GM18520 (cell line): ENCODE results near the gene HOXD9.

Experiments
- ATAC-seq: cut with Tn5 transposase; IDR thresholded peaks from one replicate; pipeline ENCODE4 v1.9.1; 2021; ENCODE audit not compliant: unreplicated experiment

The HOXD9 gene

DNA sequence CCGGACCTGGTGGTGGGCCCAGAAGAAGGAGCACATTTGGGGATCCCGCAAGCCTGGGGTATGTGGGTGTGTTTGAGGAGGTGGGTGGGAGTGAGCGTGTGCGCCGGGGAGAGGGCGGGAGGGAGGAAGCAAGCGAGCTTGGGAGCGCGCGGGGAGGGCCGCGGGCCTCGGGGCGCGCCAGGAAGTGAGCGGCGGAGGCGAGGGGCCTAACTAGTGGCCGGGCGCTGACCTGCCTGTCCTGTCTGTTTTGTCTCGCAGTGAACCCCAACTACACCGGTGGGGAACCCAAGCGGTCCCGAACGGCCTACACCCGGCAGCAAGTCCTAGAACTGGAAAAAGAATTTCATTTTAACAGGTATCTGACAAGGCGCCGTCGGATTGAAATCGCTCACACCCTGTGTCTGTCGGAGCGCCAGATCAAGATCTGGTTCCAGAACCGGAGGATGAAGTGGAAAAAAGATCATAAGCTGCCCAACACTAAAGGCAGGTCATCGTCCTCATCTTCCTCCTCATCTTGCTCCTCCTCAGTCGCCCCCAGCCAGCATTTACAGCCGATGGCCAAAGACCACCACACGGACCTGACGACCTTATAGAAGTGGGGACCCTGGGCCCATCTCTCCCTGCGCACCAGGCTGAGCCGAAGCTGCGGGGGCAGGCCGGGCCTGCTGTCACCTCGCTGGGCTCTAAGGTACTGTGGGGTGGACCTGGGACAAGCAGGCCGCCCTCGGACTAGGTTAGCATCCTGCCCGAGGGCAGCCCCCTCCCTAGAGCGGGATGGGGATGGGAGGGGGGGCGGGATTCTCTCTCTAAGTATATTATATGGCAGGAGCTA lies 30.0 kb downstream of the HOXD9 start:
- no peak for ATAC-seq

DNA sequence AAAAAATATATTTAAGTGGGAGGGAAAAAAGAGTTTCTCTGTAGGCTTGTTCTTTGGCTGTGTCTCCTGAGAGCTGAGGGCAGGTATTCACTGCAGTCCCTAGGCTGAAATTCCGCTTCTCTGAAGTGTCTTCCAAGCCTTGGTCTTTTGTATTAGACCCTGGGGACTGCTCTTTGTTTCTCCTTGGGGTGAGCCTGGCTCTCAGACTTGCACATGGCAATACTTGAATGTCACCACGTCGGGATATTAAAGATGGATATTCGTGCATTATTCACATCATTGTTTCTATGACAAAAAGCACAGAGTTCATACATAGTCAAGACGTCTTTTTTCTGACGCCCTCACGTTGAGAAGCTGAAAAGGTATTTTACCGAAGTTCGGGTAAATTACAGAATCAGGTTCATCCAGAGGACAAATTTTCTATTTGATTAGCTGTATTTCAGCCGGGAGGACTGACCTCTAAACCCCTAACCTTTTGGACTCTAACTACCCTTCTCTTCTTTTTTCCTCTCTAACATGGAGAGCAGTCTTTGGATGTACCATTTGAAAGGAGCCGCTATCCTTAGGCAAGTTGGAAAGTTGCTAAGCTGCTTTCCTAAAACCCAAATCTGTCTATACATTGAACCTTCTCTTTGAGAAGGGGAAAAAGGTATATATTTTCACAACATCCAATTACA lies 32.2 kb downstream of the HOXD9 start:
- ATAC-seq: no peak

GRCh38 chr2:176155356-176156044 lies 33.0 kb downstream of the HOXD9 start:
- no peak for ATAC-seq

DNA sequence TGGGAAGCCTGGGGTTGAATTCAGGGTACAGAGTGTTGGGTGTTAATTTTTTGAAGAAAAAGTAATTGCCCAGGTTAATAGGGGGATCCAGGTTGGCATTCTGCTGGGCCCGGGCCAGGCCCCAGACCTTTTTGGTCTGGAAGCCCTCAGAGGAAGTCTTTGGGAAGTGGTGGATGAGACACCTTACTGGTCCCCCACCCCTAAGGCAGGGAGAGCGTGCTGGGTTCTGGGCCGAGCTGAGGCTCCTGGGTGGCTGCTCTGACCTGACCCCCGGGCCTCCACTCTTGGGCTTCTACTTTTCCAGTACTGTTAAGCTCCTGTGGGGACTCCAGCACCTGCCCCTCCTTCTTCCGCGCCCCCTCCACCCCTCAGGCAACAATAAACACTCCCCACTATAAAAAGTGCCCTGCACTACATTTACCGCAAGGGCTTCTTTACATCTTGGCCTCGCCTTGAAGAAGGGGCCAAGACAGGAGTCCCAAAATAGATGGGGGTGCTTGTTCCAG lies 33.8 kb downstream of the HOXD9 start:
- no peak for ATAC-seq

DNA sequence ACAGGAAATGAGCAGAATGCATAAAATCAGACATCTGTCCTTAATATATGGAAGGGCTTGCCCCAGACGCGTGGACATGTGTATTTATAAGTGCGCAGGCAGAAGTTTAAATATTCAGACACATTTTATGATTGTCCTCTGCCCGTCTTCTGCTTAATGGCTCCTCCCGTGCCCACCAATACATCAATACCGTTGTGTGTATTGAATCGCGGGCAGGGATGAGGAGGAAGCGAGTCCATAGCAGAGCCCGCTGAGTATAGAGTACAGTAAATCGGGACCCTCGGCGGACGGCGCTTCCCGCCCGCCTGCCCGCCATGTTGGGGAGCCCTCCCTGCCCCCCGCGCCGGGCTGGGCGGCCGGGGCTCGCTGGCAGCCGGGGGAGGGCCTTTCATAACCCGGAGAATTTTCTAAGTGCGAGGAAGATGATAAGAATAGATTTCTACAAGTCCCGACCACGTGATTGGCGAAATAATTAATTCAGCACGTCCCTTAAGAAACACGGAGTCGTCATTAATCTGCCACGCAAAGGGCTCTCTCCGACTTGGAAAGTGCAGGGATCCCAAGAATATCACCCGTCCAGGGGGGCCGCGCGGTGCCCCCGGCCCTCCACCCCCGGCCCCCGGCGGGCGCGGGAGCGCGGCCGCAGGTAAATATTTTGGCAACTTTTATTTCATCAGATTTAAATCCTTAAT lies 34.4 kb downstream of the HOXD9 start, which contains the start of gene HOXD3:
Gene HOXD3, plus strand, starts transcription at position 501 of the 692 bp plus-strand sequence. CDS start 11,808 bp downstream, outside the sequence.
- no peak for ATAC-seq

DNA sequence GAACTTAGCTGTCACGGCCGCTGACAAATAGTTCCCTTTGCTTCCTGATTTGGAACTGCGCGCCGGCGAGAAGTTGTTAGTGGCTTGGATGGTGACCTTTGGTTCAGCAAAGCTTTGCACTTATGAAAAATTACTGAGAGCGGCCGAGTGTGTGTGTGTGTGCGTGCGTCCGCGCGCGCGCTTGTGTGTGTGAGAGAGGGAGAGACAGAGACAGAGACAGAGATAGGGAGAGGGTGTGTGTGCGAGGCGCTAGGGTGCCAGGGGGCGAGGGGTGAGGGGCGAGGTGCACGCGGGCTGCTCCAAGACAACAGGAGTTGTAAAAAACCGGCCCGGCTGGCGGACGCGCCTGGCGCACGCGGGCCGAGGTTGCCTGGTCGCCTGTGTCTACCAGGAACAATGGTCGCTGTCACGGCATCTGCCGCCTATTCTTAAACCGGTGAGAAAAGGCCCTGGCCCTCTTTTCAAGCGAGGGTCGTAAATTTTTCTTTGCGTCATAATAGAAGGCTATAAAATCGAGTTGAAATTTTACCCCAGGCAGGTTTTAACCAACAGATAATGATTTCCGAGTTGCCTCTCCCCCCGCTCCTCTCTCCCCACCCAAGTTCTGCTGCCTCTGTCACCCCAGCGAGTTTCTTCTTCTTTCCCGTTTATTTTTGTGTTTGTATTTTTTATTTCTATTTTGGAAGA lies 35.1 kb downstream of the HOXD9 start:
- no peak for ATAC-seq

GRCh38 chr2:176158186-176158591 lies 35.7 kb downstream of the HOXD9 start:
- no peak for ATAC-seq

GRCh38 chr2:176158855-176159662 lies 36.5 kb downstream of the HOXD9 start:
- no peak for ATAC-seq

DNA sequence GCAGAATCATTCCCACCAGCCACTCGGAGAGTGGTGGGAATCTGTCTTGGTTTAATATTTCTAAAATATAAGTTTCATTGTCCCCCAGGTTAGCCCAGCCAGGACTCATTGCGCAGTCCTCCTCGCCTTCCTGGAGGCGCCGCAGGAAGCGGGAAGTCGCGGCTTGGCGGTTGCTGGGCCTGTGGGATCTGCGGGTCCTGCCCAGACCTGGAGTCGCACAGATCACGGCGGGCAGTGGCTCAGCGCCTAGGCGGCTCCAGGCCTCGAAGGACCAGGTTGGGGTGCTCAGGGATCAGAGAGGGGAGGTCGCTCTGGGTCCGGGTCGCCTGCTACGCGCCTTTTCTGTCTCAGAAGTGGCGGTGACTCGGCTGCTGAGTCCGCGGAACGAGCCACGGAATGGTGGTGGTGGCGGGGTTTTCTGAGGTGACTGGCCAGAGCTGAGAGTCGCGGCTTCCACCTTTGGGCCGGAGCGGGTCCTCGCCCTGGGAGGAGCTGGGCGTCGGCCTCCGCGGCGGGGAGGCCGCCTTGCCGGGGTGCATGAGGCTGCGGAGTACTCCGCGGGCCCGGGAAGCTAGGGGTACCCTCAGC lies 37.2 kb downstream of the HOXD9 start:
- ATAC-seq: no peak

- no peak for ATAC-seq
Measured at GRCh38 chr2:176160251-176160985, 37.9 kb downstream of the HOXD9 start.

DNA sequence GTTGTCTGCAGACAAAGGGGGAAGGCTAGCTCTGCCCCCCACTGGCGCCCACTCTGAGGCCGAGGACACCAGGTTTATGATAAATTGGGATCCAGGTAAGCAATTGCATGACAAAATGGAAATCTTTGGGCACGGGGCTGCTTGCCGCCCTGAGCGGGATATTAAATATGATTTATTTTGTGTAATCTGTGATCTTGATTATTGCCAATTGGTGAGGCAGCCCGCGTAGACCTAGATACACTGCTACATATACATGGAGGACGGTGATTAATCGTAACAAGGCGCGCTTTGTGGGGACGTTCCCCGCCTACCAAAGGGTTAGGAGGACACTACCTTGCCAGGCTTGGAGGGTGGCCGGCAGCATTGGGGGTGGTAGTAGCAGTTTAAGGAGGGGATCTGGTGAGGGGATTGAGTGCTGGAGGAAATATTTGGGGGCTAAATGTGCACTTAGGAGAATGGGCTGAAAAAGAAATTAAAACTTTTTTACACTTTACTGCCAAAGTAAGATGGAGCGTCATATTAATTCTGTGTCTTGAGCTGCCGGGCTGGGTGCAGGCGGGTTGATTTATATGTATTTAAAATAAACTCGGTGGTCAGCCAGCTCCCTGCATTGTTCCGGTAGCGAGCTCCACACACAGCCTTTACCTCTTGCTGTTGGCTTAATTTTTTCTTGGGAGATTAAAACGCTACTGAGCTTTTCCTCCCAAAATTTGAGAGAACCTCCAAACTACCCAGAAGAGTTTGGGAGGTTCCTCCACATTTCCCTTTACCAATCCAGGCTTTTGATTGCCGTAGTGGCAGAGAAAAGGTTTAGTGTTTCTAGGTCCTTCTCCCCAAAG lies 38.7 kb downstream of the HOXD9 start:
- ATAC-seq: no peak

- ATAC-seq: no peak
Measured at GRCh38 chr2:176161825-176162626, 39.5 kb downstream of the HOXD9 start.

- ATAC-seq: no peak
Measured at GRCh38 chr2:176162911-176163671, 40.6 kb downstream of the HOXD9 start.

DNA sequence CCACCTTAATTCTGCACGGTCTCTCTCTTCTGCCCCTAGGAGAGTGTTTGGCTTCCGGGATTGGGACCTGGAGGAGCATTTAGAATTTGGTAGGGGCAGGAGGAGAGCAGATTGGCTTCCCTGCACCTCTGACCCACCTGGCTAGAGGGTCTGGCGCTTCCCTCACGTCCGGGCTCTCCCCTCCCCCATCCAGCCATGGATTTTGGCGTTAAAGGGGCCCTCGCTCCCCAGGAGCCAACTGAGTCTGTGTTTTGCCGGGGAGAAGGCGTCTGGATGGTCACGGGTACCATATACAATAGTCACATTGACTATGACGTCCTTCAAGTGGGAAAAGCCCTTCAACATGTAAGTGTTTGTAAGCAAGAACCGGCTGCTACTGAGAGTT lies 41.1 kb downstream of the HOXD9 start:
- no peak for ATAC-seq

DNA sequence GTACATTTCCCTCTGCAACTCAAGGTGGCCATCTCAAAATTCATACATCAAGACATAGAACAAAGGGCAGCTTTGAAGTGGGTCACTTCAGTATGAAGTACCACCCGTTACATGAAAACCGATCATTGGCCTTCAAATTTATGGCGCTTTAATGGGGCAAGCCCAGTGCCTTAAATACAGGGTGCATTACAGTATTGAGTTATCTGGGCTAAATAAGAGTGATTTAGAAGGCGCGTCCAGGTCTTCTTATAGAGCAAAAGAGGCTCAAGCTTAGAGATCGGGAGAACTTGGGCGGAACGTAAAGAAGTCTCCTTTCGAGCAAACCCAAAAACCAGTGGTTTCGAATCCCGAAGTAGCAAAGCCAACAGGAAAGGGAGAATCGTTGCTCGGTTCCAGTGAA lies 41.7 kb downstream of the HOXD9 start:
- no peak for ATAC-seq
